ENCODE measurements around the gene TMEM94. TPM values are rescaled to one million over a fixed set of nuclear protein-coding genes. Genes with fewer than 3 reads are reported as not detected.
"Not testable (repeated sequence)": the region's sequence is repeated elsewhere in the genome, so short reads cannot be mapped to it uniquely, and the experiment has no call there.

Gene TMEM94
- polyA plus RNA-seq, 5 donors = 62.5 to 96.8 (median 77.0) TPM

GRCh38 chr17:75509528-75510258 is 53.3 kb downstream of the TMEM94 start:
- DNase-seq = no peak

- no peak for DNase-seq
Measured at GRCh38 chr17:75511270-75511609, 54.8 kb downstream of the TMEM94 start.

GRCh38 chr17:75511610-75512575 is 55.5 kb downstream of the TMEM94 start:
- no peak for DNase-seq

GRCh38 chr17:75512926-75513640 is 56.6 kb downstream of the TMEM94 start:
- no peak for DNase-seq

- no peak for DNase-seq
Measured at GRCh38 chr17:75513641-75514000, 57.2 kb downstream of the TMEM94 start.

- DNase-seq = no peak
Measured at GRCh38 chr17:75514299-75514918, 58.0 kb downstream of the TMEM94 start.

- DNase-seq = no peak
Measured at GRCh38 chr17:75514919-75515495, 58.6 kb downstream of the TMEM94 start.

- peak; percentile 94 to 96 for DNase-seq
Measured at GRCh38 chr17:75515496-75516254, 59.2 kb downstream of the TMEM94 start, which contains the start of gene CASKIN2. CASKIN2 (minus strand) TSS chr17:75515537; CDS start chr17:75513804, 1,733 bp downstream.

- peak; percentile 89 for DNase-seq
Measured at GRCh38 chr17:75516255-75516618, 59.8 kb downstream of the TMEM94 start, which contains the start of gene TSEN54. TSEN54 (plus strand) TSS chr17:75516528; CDS start chr17:75516561, 33 bp downstream.

- DNase-seq = no peak
Measured at GRCh38 chr17:75516619-75517296, 60.3 kb downstream of the TMEM94 start.

GRCh38 chr17:75517297-75517865 is 60.9 kb downstream of the TMEM94 start:
- DNase-seq = no peak

GRCh38 chr17:75518201-75518600 is 61.8 kb downstream of the TMEM94 start:
- no peak for DNase-seq

GRCh38 chr17:75518983-75519537 is 62.6 kb downstream of the TMEM94 start:
- no peak for DNase-seq

- not testable (repeated sequence) for DNase-seq
Measured at GRCh38 chr17:75520413-75520812, 64.0 kb downstream of the TMEM94 start.

GRCh38 chr17:75521290-75521689 is 64.9 kb downstream of the TMEM94 start:
- no peak for DNase-seq

GRCh38 chr17:75521951-75522727 is 65.7 kb downstream of the TMEM94 start:
- no peak for DNase-seq

GRCh38 chr17:75523647-75524046 is 67.2 kb downstream of the TMEM94 start:
- DNase-seq = no peak

- DNase-seq = no peak
Measured at GRCh38 chr17:75524269-75524969, 68.0 kb downstream of the TMEM94 start.
